ENCODE measurements around the gene COX7B2.

The COX7B2 gene

DNA sequence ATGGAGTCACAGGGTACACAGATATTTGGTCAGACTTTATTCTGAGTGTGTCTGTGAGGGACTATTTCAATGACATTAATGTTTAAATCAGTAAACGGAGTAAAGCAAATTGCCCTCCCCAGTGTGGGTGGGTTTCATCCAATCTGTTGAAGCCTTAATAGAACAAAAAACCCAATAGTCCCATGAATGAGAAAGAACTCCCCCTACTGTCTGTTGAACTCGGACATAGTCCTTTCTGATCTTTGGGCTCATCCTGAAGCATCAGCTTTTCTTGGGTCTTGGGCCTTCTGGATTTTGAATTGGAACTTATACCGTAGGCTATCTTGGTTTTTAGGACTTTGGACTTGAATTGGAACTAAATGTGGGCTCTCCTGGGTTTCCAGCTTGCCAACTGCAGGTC is 193.6 kb downstream of the COX7B2 start:
- Mint-ChIP-seq H3K9me3 (no peaks in the 10 kb centered on the region), H3K36me3 (ENCODE audit: low read depth) (no peaks in the 10 kb centered on the region), H3K4me1 (no peaks in the 10 kb centered on the region), H3K27me3 (ENCODE audit: low read depth) (no peaks in the 10 kb centered on the region), H3K27ac (no peak overlapping the region), H3K4me3 (no peak overlapping the region)
- TF ChIP-seq, protein P1, sequence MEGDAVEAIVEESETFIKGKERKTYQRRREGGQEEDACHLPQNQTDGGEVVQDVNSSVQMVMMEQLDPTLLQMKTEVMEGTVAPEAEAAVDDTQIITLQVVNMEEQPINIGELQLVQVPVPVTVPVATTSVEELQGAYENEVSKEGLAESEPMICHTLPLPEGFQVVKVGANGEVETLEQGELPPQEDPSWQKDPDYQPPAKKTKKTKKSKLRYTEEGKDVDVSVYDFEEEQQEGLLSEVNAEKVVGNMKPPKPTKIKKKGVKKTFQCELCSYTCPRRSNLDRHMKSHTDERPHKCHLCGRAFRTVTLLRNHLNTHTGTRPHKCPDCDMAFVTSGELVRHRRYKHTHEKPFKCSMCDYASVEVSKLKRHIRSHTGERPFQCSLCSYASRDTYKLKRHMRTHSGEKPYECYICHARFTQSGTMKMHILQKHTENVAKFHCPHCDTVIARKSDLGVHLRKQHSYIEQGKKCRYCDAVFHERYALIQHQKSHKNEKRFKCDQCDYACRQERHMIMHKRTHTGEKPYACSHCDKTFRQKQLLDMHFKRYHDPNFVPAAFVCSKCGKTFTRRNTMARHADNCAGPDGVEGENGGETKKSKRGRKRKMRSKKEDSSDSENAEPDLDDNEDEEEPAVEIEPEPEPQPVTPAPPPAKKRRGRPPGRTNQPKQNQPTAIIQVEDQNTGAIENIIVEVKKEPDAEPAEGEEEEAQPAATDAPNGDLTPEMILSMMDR (IDR thresholded peaks at IDR 0.05; ENCODE audit: unreplicated experiment in 3 of 3) = no peak

DNA sequence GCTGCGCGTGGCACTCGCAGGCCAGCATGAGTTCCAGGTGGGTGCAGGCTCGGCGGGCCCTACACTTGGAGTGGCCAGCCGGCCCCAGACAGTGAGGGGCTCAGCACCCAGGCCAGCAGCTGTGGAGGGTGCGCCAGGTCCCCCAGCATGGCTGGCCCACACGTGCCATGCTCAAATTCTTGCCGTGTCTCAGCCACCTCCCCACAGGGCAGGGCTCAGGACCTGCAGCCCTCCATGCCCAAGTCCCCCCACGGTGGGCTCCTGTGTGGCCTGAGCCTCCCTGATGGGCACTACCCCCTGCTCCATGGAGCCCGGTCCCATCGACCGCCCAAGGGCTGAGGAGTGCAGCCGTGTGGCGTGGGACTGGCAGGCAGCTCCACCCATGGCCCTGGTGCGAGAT is 210.2 kb downstream of the COX7B2 start:
- TF ChIP-seq, protein P1 (IDR thresholded peaks at IDR 0.05; ENCODE audit: unreplicated experiment in 3 of 3) = no peak
- Mint-ChIP-seq H3K36me3 (ENCODE audit: low read depth) (no peaks in the 10 kb centered on the region), H3K27ac (no peak overlapping the region), H3K4me3 (no peak overlapping the region), H3K9me3 (peaks cover 2% of the 10 kb centered on the region), H3K27me3 (ENCODE audit: low read depth) (peaks cover 4% of the 10 kb centered on the region), H3K4me1 (no peaks in the 10 kb centered on the region)

Data from nephron (organoid).